ENCODE results near the gene POU2F1.

- TF ChIP-seq, protein P1, sequence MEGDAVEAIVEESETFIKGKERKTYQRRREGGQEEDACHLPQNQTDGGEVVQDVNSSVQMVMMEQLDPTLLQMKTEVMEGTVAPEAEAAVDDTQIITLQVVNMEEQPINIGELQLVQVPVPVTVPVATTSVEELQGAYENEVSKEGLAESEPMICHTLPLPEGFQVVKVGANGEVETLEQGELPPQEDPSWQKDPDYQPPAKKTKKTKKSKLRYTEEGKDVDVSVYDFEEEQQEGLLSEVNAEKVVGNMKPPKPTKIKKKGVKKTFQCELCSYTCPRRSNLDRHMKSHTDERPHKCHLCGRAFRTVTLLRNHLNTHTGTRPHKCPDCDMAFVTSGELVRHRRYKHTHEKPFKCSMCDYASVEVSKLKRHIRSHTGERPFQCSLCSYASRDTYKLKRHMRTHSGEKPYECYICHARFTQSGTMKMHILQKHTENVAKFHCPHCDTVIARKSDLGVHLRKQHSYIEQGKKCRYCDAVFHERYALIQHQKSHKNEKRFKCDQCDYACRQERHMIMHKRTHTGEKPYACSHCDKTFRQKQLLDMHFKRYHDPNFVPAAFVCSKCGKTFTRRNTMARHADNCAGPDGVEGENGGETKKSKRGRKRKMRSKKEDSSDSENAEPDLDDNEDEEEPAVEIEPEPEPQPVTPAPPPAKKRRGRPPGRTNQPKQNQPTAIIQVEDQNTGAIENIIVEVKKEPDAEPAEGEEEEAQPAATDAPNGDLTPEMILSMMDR (IDR thresholded peaks at IDR 0.05), result no peak
- TF ChIP-seq POLR2AphosphoS5 (IDR thresholded peaks at IDR 0.05) (no peak), POLR2A (IDR thresholded peaks at IDR 0.05) (no peak), EP300 (IDR thresholded peaks at IDR 0.05) (no peak)
Measured at GRCh38 chr1:167196166-167196565, 24.5 kb upstream of the POU2F1 start.

Measured in stomach (tissue), 4 donors.